CD8-positive, alpha-beta memory T cell (primary cell): ENCODE measurements around the gene TESK2. TPM values are rescaled to one million over a fixed set of nuclear protein-coding genes. Genes with fewer than 3 reads are reported as not detected.
A peak's percentile ranks its signal among the peaks of the same experiment; 100 is the strongest.
"Not testable (repeated sequence)": the region's sequence is repeated elsewhere in the genome, so short reads cannot be mapped to it uniquely, and the experiment has no call there.

Experiments used
- CTCF ChIA-PET: fragments of 350-600 bp; sonication (Branson Sonifier 250); formaldehyde crosslinking; loops from one replicate; lab custom pipeline; 2021; ENCODE audit warnings: antibody characterized with exemption; lab: Charles Lee
- POLR2A ChIA-PET: fragments of 350-600 bp; sonication (Branson Sonifier 250); formaldehyde crosslinking; loops from one replicate; lab custom pipeline; 2021; ENCODE audit warnings: antibody characterized with exemption; lab: Charles Lee
- DNase-seq, 5 donors: peaks; one replicate each; pipeline versions ENCODE4 v3.0.0 to v3.0.0-alpha.2; 2020 to 2022; ENCODE audit warnings: mixed read lengths in 1 of 5
- H3K27ac ChIP-seq: one replicate; pipeline ENCODE4 v1.7.0; 2013; ENCODE audit warnings: low read depth, mild to moderate bottlenecking, low read length, moderate library complexity
- H3K27me3 ChIP-seq: 2 replicates; pipeline ENCODE4 v1.7.0; 2013; ENCODE audit warnings: low read length, mild to moderate bottlenecking; ENCODE audit not compliant: insufficient read depth, poor library complexity, severe bottlenecking
- H3K36me3 ChIP-seq: 2 replicates; pipeline ENCODE4 v1.7.0; 2013; ENCODE audit warnings: mild to moderate bottlenecking, low read length, moderate library complexity; ENCODE audit not compliant: insufficient read depth
- H3K4me1 ChIP-seq: 2 replicates; pipeline ENCODE4 v1.7.0; 2013; ENCODE audit warnings: mild to moderate bottlenecking, low read length, moderate library complexity; ENCODE audit not compliant: insufficient read depth
- H3K4me3 ChIP-seq: 2 replicates; pipeline ENCODE4 v1.7.0; 2013; ENCODE audit warnings: mild to moderate bottlenecking, low read length
- H3K9me3 ChIP-seq: 2 replicates; pipeline ENCODE4 v1.7.0; 2013; ENCODE audit warnings: mild to moderate bottlenecking, low read length
- H3K27ac Mint-ChIP-seq, 8 donors: one replicate each; pipeline ENCODE4 v1.8.0; 2020 to 2021; ENCODE audit warnings: mixed read lengths in 8 of 8, mild to moderate bottlenecking in 6 of 8, inconsistent platforms in 3 of 8, moderate library complexity in 3 of 8
- H3K27me3 Mint-ChIP-seq, 2 donors: one replicate each; pipeline ENCODE4 v1.8.0; 2020 to 2021; ENCODE audit warnings: mixed read lengths in 2 of 2, mild to moderate bottlenecking in 1 of 2, moderate library complexity in 1 of 2
- H3K36me3 Mint-ChIP-seq, 3 donors: one replicate each; pipeline ENCODE4 v1.8.0; 2020 to 2021; ENCODE audit warnings: mixed read lengths in 3 of 3, inconsistent platforms in 1 of 3, mild to moderate bottlenecking in 1 of 3
- H3K4me1 Mint-ChIP-seq, 3 donors: one replicate each; pipeline ENCODE4 v1.8.0; 2020 to 2021; ENCODE audit warnings: mixed read lengths in 3 of 3, inconsistent platforms in 1 of 3, mild to moderate bottlenecking in 1 of 3
- H3K4me3 Mint-ChIP-seq, 7 donors: one replicate each; pipeline ENCODE4 v1.8.0; 2020 to 2021; ENCODE audit warnings: mixed read lengths in 7 of 7, mild to moderate bottlenecking in 6 of 7, moderate library complexity in 4 of 7, inconsistent platforms in 2 of 7
- H3K9me3 Mint-ChIP-seq, 5 donors: one replicate each; pipeline ENCODE4 v1.8.0; 2020 to 2022; ENCODE audit warnings: mixed read lengths in 5 of 5, mild to moderate bottlenecking in 3 of 5, moderate library complexity in 2 of 5, inconsistent platforms in 1 of 5
- polyA plus RNA-seq: library from polyadenylated mRNA; unstranded; fragments of 300-500 nt; fragmentation: Illumina TruSeq; gene quantifications from one replicate; pipeline ENCODE4 v1.2.3, GENCODE V29; 2021
- total RNA-seq, 2 experiments: library from RNA; stranded (reverse); gene quantifications; one replicate each; pipeline ENCODE4 v1.2.3, GENCODE V29; 2021

TESK2 gene
- total and polyA plus RNA-seq, 3 experiments from 2014 or later, result 2.9 to 3.6 (median 3.1) TPM

DNA sequence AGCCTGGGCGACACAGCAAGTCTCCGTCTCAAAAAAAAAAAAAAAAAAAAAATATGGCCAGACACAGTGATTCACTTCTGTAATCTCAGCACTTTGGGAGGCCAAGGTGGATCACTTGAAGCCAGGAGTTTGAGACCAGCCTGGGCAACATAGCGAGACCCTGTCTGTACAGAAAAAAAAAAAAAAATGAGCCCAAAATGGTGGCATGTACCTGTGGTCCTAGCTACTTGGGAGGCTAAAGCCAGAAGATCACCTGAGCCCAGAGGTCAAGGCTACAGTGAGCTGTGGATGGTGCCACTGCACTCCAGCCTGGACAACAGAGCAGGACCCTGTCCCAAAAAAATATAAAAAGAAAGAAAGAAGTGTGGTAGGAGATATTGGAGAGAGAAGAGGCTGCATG lies 1.7 kb upstream of the TESK2 start:
- Histone ChIP-seq H3K4me3 (no peak overlapping the region), H3K36me3 (no peaks in the 10 kb centered on the region), H3K27me3 (no peaks in the 10 kb centered on the region), H3K9me3 (no peaks in the 10 kb centered on the region), H3K27ac (no peak overlapping the region), H3K4me1 (peaks cover 14% of the 10 kb centered on the region)
- ChIA-PET CTCF (interaction anchor here (0.6 to 8.5 kb wide), 27 partner anchors 9 to 819 kb away, joined by 3 to 104 read pairs (median 4); partner anchors contain the start of genes ARMH1, CCDC163, HECTD3 and HPDL), POLR2A (interaction anchor here (1.1 to 3.0 kb wide), 2 partner anchors 481 to 693 kb away, joined by 6 to 16 read pairs; partner anchors contain the start of genes HECTD3, PLK3 and UROD)
- no peak for DNase-seq
- Mint-ChIP-seq H3K36me3 (peaks cover 0 to 20% (median 5%) of the 10 kb centered on the region in 3 donors), H3K27ac (peak overlapping the region in 6 of 8 donors; percentile 1 to 77 (median 58)), H3K4me3 (peak overlapping the region in 2 of 7 donors; percentile 60 to 62), H3K4me1 (peaks cover 6 to 11% (median 6%) of the 10 kb centered on the region in 3 donors), H3K9me3 (no peaks in the 10 kb centered on the region), H3K27me3 (no peaks in the 10 kb centered on the region)

DNA sequence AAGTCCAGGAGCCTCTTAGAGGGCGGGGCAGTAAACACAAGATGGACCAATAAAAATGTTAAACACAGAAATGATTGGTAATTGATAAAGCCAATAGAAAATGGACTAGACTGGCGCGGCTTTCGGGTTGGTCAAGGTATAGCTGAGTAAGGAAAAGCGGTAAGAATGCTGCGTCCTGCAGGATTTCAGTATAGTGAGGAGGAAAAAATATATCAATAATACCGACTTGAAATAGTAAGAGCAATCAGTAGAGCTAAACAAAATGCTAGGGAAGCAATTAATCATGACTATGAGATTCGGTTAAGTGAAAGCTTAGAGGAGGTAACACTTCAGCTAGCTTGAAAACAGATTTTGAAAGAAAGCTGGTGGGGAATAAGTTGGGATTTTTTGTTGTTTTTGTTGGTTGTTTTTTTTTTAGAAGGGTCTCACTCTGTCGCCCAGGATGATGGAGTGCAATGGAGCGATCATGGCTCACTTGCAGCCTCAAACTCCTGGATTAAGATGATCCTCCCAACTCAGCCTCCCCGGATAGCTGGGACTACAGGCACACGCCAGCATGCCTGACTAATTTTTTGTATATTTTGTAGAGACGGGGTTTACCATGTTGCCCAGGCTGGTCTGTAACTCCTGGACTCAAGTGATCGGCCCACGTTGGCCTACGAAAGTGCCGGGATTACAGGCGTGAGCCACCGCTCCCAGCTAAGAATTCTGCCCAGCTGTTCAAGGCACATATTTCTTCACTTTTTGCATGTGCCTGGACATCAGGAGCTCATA lies 711 bp upstream of the TESK2 start:
- Mint-ChIP-seq H3K27me3 (no peaks in the 10 kb centered on the region), H3K9me3 (no peaks in the 10 kb centered on the region), H3K27ac (no peak overlapping the region), H3K4me1 (peaks cover 6 to 11% (median 8%) of the 10 kb centered on the region in 3 donors), H3K4me3 (no peak overlapping the region), H3K36me3 (peaks cover 0 to 19% (median 5%) of the 10 kb centered on the region in 3 donors)
- no peak for DNase-seq
- H3K36me3 ChIP-seq, result no peaks in the 10 kb centered on the region
- peaks cover 14% of the 10 kb centered on the region for H3K4me1 ChIP-seq
- H3K4me3 ChIP-seq, result peak overlapping the region; percentile 27
- CTCF ChIA-PET, result interaction anchor here (0.6 to 8.5 kb wide), 18 partner anchors 10 to 763 kb away, joined by 3 to 104 read pairs (median 8); partner anchors contain the start of genes CCDC163, HECTD3, MMACHC and MUTYH
- H3K27ac ChIP-seq, result no peak overlapping the region
- H3K9me3 ChIP-seq, result no peaks in the 10 kb centered on the region
- POLR2A ChIA-PET, result interaction anchor here (0.7 to 3.0 kb wide), 10 partner anchors 8 to 860 kb away, joined by 3 to 27 read pairs (median 6); partner anchors contain the start of genes CCDC163, HECTD3, MMACHC and MUTYH
- H3K27me3 ChIP-seq, result no peaks in the 10 kb centered on the region

GRCh38 chr1:45490121-45490625 lies 790 bp downstream of the TESK2 start:
- peaks cover 0 to 9% (median 4%) of the 10 kb centered on the region in 3 donors for H3K36me3 Mint-ChIP-seq
- H3K9me3 ChIP-seq, result no peaks in the 10 kb centered on the region
- H3K36me3 ChIP-seq, result no peaks in the 10 kb centered on the region
- H3K4me3 Mint-ChIP-seq, result no peak overlapping the region
- peak overlapping the region; percentile 72 for H3K4me3 ChIP-seq
- POLR2A ChIA-PET, result interaction anchor here (0.6 to 3.0 kb wide), 7 partner anchors 10 to 479 kb away, joined by 4 to 27 read pairs (median 9); partner anchors contain the start of genes CCDC163, HECTD3, MMACHC and MUTYH
- peaks cover 6 to 11% (median 8%) of the 10 kb centered on the region in 3 donors for H3K4me1 Mint-ChIP-seq
- H3K9me3 Mint-ChIP-seq, result no peaks in the 10 kb centered on the region
- H3K27me3 Mint-ChIP-seq, result no peaks in the 10 kb centered on the region
- CTCF ChIA-PET, result interaction anchor here (1.3 to 8.5 kb wide), 7 partner anchors 11 to 759 kb away, joined by 4 to 104 read pairs (median 32); partner anchors contain the start of genes CCDC163, HECTD3, MMACHC and MUTYH
- H3K27me3 ChIP-seq, result no peaks in the 10 kb centered on the region
- peak overlapping the region; percentile 28 for H3K27ac ChIP-seq
- DNase-seq, result no peak
- no peak overlapping the region for H3K27ac Mint-ChIP-seq
- peaks cover 14% of the 10 kb centered on the region for H3K4me1 ChIP-seq

- H3K9me3 ChIP-seq, H3K36me3 ChIP-seq, H3K9me3 Mint-ChIP-seq, DNase-seq, H3K36me3 Mint-ChIP-seq, H3K27me3 Mint-ChIP-seq, H3K27me3 ChIP-seq, H3K27ac ChIP-seq: not testable (repeated sequence)
- H3K4me1 Mint-ChIP-seq, result peaks cover 6 to 11% (median 8%) of the 10 kb centered on the region in 3 donors
- H3K4me3 Mint-ChIP-seq, result peak overlapping the region in 1 of 7 donors; percentile 53
- CTCF ChIA-PET, result interaction anchor here (4.4 to 8.5 kb wide), 4 partner anchors 12 to 476 kb away, joined by 32 to 104 read pairs (median 49); partner anchors contain the start of genes CCDC163, HECTD3, MMACHC and MUTYH
- H3K27ac Mint-ChIP-seq, result peak overlapping the region in 5 of 8 donors; percentile 0 to 79 (median 32)
- H3K4me1 ChIP-seq, result peaks cover 14% of the 10 kb centered on the region
- POLR2A ChIA-PET, result interaction anchor here (0.6 to 1.3 kb wide), 3 partner anchors 62 to 475 kb away, joined by 3 to 9 read pairs (median 5); partner anchors contain the start of genes MUTYH and TOE1
- peak overlapping the region; percentile 72 for H3K4me3 ChIP-seq
Measured at GRCh38 chr1:45489379-45489778, 1.6 kb downstream of the TESK2 start.

GRCh38 chr1:45488666-45489377 lies 2.1 kb downstream of the TESK2 start:
- peak overlapping the region in 7 of 8 donors; percentile 0 to 79 (median 32) for H3K27ac Mint-ChIP-seq
- peaks cover 6 to 11% (median 8%) of the 10 kb centered on the region in 3 donors for H3K4me1 Mint-ChIP-seq
- Histone ChIP-seq H3K27ac (no peak overlapping the region), H3K27me3 (no peaks in the 10 kb centered on the region), H3K9me3 (no peaks in the 10 kb centered on the region), H3K4me1 (peaks cover 14% of the 10 kb centered on the region), H3K36me3 (no peaks in the 10 kb centered on the region), H3K4me3 (no peak overlapping the region)
- ChIA-PET POLR2A (interaction anchor here (0.6 to 1.3 kb wide), 3 partner anchors 62 to 474 kb away, joined by 3 to 9 read pairs (median 5); partner anchors contain the start of genes MUTYH and TOE1), CTCF (interaction anchor here (8.5 kb wide), 1 partner anchor 129 kb away, joined by 104 read pairs; no protein-coding TSS in a partner anchor)
- no peak for DNase-seq
- H3K9me3 Mint-ChIP-seq, result no peaks in the 10 kb centered on the region
- H3K4me3 Mint-ChIP-seq, result peak overlapping the region in 3 of 7 donors; percentile 41 to 63 (median 53)
- H3K36me3 Mint-ChIP-seq, result peaks cover 0 to 1% (median 0%) of the 10 kb centered on the region in 3 donors
- no peaks in the 10 kb centered on the region for H3K27me3 Mint-ChIP-seq

DNA sequence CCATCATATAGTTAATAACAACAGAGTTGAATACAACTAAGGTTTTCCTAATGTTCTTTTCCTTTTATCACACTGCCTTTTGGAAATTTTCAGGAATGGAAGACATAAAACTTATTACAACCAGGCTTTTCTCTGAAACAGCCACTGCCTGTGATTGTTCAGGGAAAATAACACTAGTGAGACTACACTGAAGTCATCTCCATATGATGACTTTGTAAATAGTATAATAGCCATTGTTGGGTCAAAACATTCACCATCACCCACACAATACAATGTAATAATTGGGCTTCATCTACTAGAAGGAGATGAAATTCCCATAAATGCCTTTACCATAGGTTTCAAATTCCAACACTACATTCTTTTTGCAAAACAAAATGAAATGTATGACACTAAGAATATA lies 5.0 kb downstream of the TESK2 start:
- peaks cover 7% of the 10 kb centered on the region for H3K4me1 ChIP-seq
- CTCF ChIA-PET, result no interaction called here
- POLR2A ChIA-PET, result no interaction called here
- Mint-ChIP-seq H3K27ac (peak overlapping the region in 1 of 8 donors; percentile 41), H3K4me3 (peak overlapping the region in 1 of 7 donors; percentile 9), H3K27me3 (no peaks in the 10 kb centered on the region), H3K36me3 (peaks cover 0 to 1% (median 0%) of the 10 kb centered on the region in 3 donors), H3K9me3 (no peaks in the 10 kb centered on the region), H3K4me1 (peaks cover 6 to 7% (median 6%) of the 10 kb centered on the region in 3 donors)
- H3K36me3 ChIP-seq, result no peaks in the 10 kb centered on the region
- H3K27me3 ChIP-seq, result no peaks in the 10 kb centered on the region
- no peak overlapping the region for H3K27ac ChIP-seq
- DNase-seq, result no peak
- no peaks in the 10 kb centered on the region for H3K9me3 ChIP-seq
- H3K4me3 ChIP-seq, result no peak overlapping the region

DNA sequence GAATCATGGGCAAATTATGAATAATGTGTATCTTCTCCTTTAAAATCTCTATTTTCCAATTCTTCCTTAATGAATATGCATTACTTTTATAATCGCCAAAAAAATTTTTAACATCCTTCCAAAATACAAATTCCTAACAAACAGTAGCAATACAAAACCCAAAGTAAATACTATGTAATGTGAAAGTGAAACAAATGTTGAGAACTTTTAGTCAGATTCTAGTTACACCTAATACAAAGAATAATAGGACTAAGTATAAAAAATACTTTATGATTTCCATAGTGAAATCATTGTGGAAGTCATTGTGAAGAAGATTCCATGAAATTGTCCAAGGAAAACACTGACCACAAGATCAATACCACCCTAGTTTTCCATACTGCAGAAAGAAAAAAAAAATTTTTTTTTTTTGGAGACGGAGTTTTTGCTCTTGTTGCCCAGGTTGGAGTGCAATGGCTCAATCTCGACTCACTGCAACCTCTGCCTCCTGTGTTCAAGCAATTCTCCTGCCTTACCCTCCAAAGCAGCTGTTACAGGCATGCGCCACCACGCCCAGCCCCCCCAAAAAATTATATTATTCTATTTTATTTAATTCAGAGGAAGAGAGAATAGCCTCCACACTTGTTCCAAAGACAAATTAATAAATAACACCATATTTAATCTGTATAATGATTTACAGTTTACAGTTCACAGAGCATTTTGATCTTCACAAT lies 11.8 kb downstream of the TESK2 start:
- Histone ChIP-seq H3K27ac (no peak overlapping the region), H3K27me3 (no peaks in the 10 kb centered on the region), H3K4me1 (no peaks in the 10 kb centered on the region), H3K9me3 (no peaks in the 10 kb centered on the region), H3K4me3 (no peak overlapping the region), H3K36me3 (no peaks in the 10 kb centered on the region)
- no peaks in the 10 kb centered on the region for H3K9me3 Mint-ChIP-seq
- H3K36me3 Mint-ChIP-seq, result peaks cover 0 to 4% (median 0%) of the 10 kb centered on the region in 3 donors
- H3K4me3 Mint-ChIP-seq, result no peak overlapping the region
- CTCF ChIA-PET, result interaction anchor here (1.4 kb wide), 1 partner anchor 14 kb away, joined by 3 read pairs; no protein-coding TSS in a partner anchor
- H3K4me1 Mint-ChIP-seq, result peaks cover 0 to 4% (median 4%) of the 10 kb centered on the region in 3 donors
- H3K27ac Mint-ChIP-seq, result no peak overlapping the region
- POLR2A ChIA-PET, result no interaction called here
- H3K27me3 Mint-ChIP-seq, result no peaks in the 10 kb centered on the region
- DNase-seq, result no peak
